Neuronal stem cell (in vitro differentiated cells): ENCODE data around the gene LYRM7.
"Not testable (repeated sequence)": the region's sequence is repeated elsewhere in the genome, so short reads cannot be mapped to it uniquely, and the experiment has no call there.

Experiments
- DNase-seq: peaks from one replicate; pipeline ENCODE4 v3.0.0-alpha.2; 2013; ENCODE audit warnings: low spot score
- H2AFZ ChIP-seq: one replicate; pipeline ENCODE4 v1.6.1; 2013; ENCODE audit warnings: mild to moderate bottlenecking, low read length, inconsistent platforms
- H2AK5ac ChIP-seq: 2 replicates; pipeline ENCODE4 v1.6.1; 2013; ENCODE audit warnings: low read depth, mild to moderate bottlenecking, inconsistent platforms, low read length, moderate library complexity, mixed read lengths
- H2BK120ac ChIP-seq: 2 replicates; pipeline ENCODE4 v1.6.1; 2013; ENCODE audit warnings: low read depth, mild to moderate bottlenecking, inconsistent platforms, low read length, moderate library complexity, mixed read lengths
- H2BK12ac ChIP-seq: one replicate; pipeline ENCODE4 v1.6.1; 2013; ENCODE audit warnings: low read length, inconsistent platforms
- H2BK15ac ChIP-seq: 2 replicates; pipeline ENCODE4 v1.6.1; 2013; ENCODE audit warnings: mild to moderate bottlenecking, low read length, inconsistent platforms, mixed read lengths
- H2BK5ac ChIP-seq: one replicate; pipeline ENCODE4 v1.6.1; 2013; ENCODE audit warnings: inconsistent platforms, mild to moderate bottlenecking, low read length, moderate library complexity
- H3K14ac ChIP-seq: one replicate; pipeline ENCODE4 v1.6.1; 2013; ENCODE audit warnings: low read length, inconsistent platforms
- H3K18ac ChIP-seq: 2 replicates; pipeline ENCODE4 v1.6.1; 2013; ENCODE audit warnings: low read length, inconsistent platforms
- H3K23ac ChIP-seq: 2 replicates; pipeline ENCODE4 v1.6.1; 2013; ENCODE audit warnings: low read depth, mild to moderate bottlenecking, mixed read lengths, low read length, inconsistent platforms; ENCODE audit not compliant: poor library complexity
- H3K27ac ChIP-seq: replicated peaks from 3 replicates; pipeline ENCODE4 v1.5.1; 2013; ENCODE audit warnings: low read length, inconsistent platforms
- H3K27me3 ChIP-seq, 3 experiments: 2 replicates each; pipeline ENCODE4 v1.6.1; 2013; ENCODE audit warnings: low read length in 3 of 3, mild to moderate bottlenecking in 2 of 3, inconsistent platforms in 1 of 3, low read depth in 1 of 3, mixed read lengths in 1 of 3, moderate library complexity in 1 of 3; ENCODE audit not compliant: control insufficient read depth in 3 of 3, insufficient read depth in 3 of 3
- H3K36me3 ChIP-seq, 2 donors: replicated peaks in 1 of 2; 2 replicates each; pipeline ENCODE4 v1.6.1; 2013; ENCODE audit warnings: low read length in 2 of 2; ENCODE audit not compliant: control insufficient read depth in 2 of 2, insufficient read depth in 2 of 2
- H3K4ac ChIP-seq: 2 replicates; pipeline ENCODE4 v1.6.1; 2013; ENCODE audit warnings: inconsistent platforms, mild to moderate bottlenecking, low read length, moderate library complexity
- H3K4me1 ChIP-seq, 2 donors: 1 replicate in 1 of 2; 2 replicates in 1 of 2; pipeline ENCODE4 v1.6.1; 2013; ENCODE audit warnings: low read length in 2 of 2, low read depth in 1 of 2; ENCODE audit not compliant: control insufficient read depth in 2 of 2, insufficient read depth in 1 of 2
- H3K4me2 ChIP-seq: one replicate; pipeline ENCODE4 v1.6.1; 2013; ENCODE audit warnings: mild to moderate bottlenecking, low read length, inconsistent platforms; ENCODE audit not compliant: insufficient read depth, poor library complexity, severe bottlenecking
- H3K4me3 ChIP-seq, 2 donors: 2 replicates each; pipeline ENCODE4 v1.5.1; 2013; ENCODE audit warnings: low read length in 2 of 2, mild to moderate bottlenecking in 2 of 2, inconsistent platforms in 1 of 2, moderate library complexity in 1 of 2
- H3K79me1 ChIP-seq: one replicate; pipeline ENCODE4 v1.6.1; 2013; ENCODE audit warnings: low read depth, mild to moderate bottlenecking, inconsistent platforms, low read length, moderate library complexity
- H3K9ac ChIP-seq: one replicate; pipeline ENCODE4 v1.6.1; 2013; ENCODE audit warnings: mild to moderate bottlenecking, low read depth, low read length, inconsistent platforms; ENCODE audit not compliant: poor library complexity
- H3K9me3 ChIP-seq, 2 donors: replicated peaks in 1 of 2; 2 replicates each; pipeline versions ENCODE3 to v1.6.1; 2013; ENCODE audit warnings: low read length in 2 of 2, mild to moderate bottlenecking in 2 of 2, inconsistent platforms in 1 of 2, low read depth in 1 of 2, mixed read lengths in 1 of 2, moderate library complexity in 1 of 2; ENCODE audit not compliant: control insufficient read depth in 2 of 2, insufficient read depth in 1 of 2
- H4K8ac ChIP-seq: one replicate; pipeline ENCODE4 v1.6.1; 2013; ENCODE audit warnings: low read depth, mild to moderate bottlenecking, inconsistent platforms, low read length, moderate library complexity
- H4K91ac ChIP-seq: one replicate; pipeline ENCODE4 v1.6.1; 2013; ENCODE audit warnings: low read length, low read depth, mild to moderate bottlenecking, inconsistent platforms; ENCODE audit not compliant: poor library complexity
- WGBS, 2 donors: extraction: QIAGEN DNeasy Blood & Tissue Kit; methylation state at CpG; one replicate each; pipeline ENCODE4 v1.1.7; 2013; ENCODE audit warnings: missing lambda C conversion rate in 2 of 2, mixed read lengths in 1 of 2; ENCODE audit not compliant: insufficient read length in 2 of 2, insufficient replicate concordance in 1 of 2; ENCODE audit errors: extremely low coverage in 2 of 2; 5-methylcytosine and 5-hydroxymethylcytosine counted together

Gene LYRM7

DNA sequence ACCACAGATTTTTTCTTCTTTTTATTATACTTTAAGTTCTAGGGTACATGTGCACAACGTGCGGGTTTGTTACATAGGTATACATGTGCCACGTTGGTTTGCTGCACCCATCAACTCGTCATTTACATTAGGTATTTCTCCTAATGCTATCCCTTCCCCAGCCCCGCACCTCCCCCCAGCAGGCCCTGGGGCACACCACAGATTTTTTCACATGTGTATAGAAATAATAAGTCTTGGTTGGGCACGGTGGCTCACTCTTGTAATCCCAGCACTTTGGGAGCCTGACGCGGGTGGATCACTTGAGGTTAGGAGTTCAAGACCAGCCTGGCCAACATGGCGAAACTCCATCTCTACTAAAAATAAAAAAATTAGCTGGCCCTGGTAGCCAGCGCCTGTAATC is 83.3 kb downstream of the LYRM7 start:
- H2BK12ac ChIP-seq, H3K14ac ChIP-seq, H3K4me1 ChIP-seq, H3K27me3 ChIP-seq, H3K9me3 ChIP-seq, H4K91ac ChIP-seq, H2AK5ac ChIP-seq, H4K8ac ChIP-seq, H2BK5ac ChIP-seq, H3K4me3 ChIP-seq, H3K4me2 ChIP-seq, DNase-seq, H2BK120ac ChIP-seq, H3K23ac ChIP-seq, H3K18ac ChIP-seq, H3K79me1 ChIP-seq, H3K4ac ChIP-seq, H3K9ac ChIP-seq, H2BK15ac ChIP-seq, H3K36me3 ChIP-seq, H3K27ac ChIP-seq, H2AFZ ChIP-seq: not testable (repeated sequence)
- WGBS, 2 donors = no CpG with 5 or more reads among the region's 10 CpGs

DNA sequence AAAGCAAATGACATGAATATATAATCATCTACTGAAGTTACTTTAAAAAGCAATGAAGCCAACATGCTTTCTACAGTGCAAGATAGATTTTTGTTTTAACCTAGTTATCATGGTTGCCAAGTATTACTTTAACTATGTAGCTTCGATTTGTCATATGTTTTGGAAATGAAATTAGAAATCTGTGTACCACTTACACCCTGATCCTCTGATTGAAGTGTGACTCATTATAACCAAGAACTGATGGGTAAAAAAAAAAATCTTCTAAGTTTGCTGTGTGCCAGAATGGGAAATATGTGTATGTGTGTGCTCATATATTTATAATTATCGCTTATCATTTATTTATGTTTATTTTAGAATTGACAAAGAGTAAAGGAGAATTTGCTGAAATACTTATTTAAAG is 84.0 kb downstream of the LYRM7 start:
- Histone ChIP-seq H3K23ac (no peak overlapping the region), H3K9me3 (no peaks in the 10 kb centered on the region), H2BK12ac (no peak overlapping the region), H2BK120ac (no peak overlapping the region), H2AK5ac (no peak overlapping the region), H3K79me1 (no peaks in the 10 kb centered on the region), H4K91ac (no peak overlapping the region), H3K14ac (no peak overlapping the region), H3K4me1 (no peaks in the 10 kb centered on the region), H3K36me3 (no peaks in the 10 kb centered on the region), H2AFZ (no peak overlapping the region), H3K27ac (no peak overlapping the region), H3K18ac (no peak overlapping the region), H2BK5ac (no peak overlapping the region), H2BK15ac (no peak overlapping the region), H3K9ac (no peak overlapping the region), H4K8ac (no peak overlapping the region), H3K27me3 (no peaks in the 10 kb centered on the region), H3K4me2 (no peak overlapping the region), H3K4me3 (no peak overlapping the region), H3K4ac (no peak overlapping the region)
- WGBS, 2 donors = no CpG with 5 or more reads among the region's 2 CpGs
- DNase-seq = no peak
